Epithelial cell of prostate (primary cell): ENCODE measurements around the gene ACOT9.
"Not testable (repeated sequence)": the region's sequence is repeated elsewhere in the genome, so short reads cannot be mapped to it uniquely, and the experiment has no call there.

ENCODE experiments used
- DNase-seq: peaks from one replicate; pipeline ENCODE4 v3.0.0-alpha.2; 2011; ENCODE audit warnings: low read depth, low spot score
- H3K27ac ChIP-seq: fragments of 450-650 bp; 2 replicates; pipeline ENCODE4 v1.5.1; 2017; ENCODE audit warnings: mild to moderate bottlenecking

The ACOT9 gene

GRCh38 chrX:23742697-23743622, at the start of gene ACOT9:
Gene ACOT9, minus strand, starts transcription at chrX:23743276. Its CDS starts 132 bp downstream, at chrX:23743144.
- peak within 1 kb of the TSS; percentile 95 for H3K27ac ChIP-seq
- DNase-seq, result peak; percentile 69

GRCh38 chrX:23790155-23790497, 47.0 kb upstream of the ACOT9 start:
- no peak for DNase-seq
- no peak overlapping the region for H3K27ac ChIP-seq

GRCh38 chrX:23789386-23790154, 46.5 kb upstream of the ACOT9 start:
- H3K27ac ChIP-seq, result no peak overlapping the region
- DNase-seq, result no peak

GRCh38 chrX:23788946-23789345, 45.9 kb upstream of the ACOT9 start:
- peak overlapping the region; percentile 51 for H3K27ac ChIP-seq
- no peak for DNase-seq

- peak overlapping the region; percentile 51 for H3K27ac ChIP-seq
- DNase-seq, result no peak
Observed at GRCh38 chrX:23788521-23788920, 45.4 kb upstream of the ACOT9 start.

GRCh38 chrX:23787745-23788118, 44.7 kb upstream of the ACOT9 start:
- peak overlapping the region; percentile 51 for H3K27ac ChIP-seq
- no peak for DNase-seq

- peak overlapping the region; percentile 97 for H3K27ac ChIP-seq
- DNase-seq, result no peak
Observed at GRCh38 chrX:23786268-23786815, 43.3 kb upstream of the ACOT9 start.

GRCh38 chrX:23785580-23785979, 42.5 kb upstream of the ACOT9 start:
- DNase-seq, result no peak
- H3K27ac ChIP-seq, result peak overlapping the region; percentile 97

- DNase-seq, result no peak
- peak overlapping the region; percentile 97 for H3K27ac ChIP-seq
Observed at GRCh38 chrX:23784470-23785331, 41.6 kb upstream of the ACOT9 start.

- DNase-seq, result no peak
- peak overlapping the region; percentile 97 for H3K27ac ChIP-seq
Observed at GRCh38 chrX:23783589-23784469, 40.8 kb upstream of the ACOT9 start.

- peak within 1 kb of the TSS; percentile 97 for H3K27ac ChIP-seq
- DNase-seq, result peak; percentile 73
Observed at GRCh38 chrX:23782863-23783588, 40.0 kb upstream of the ACOT9 start, which contains the start of gene SAT1. Gene SAT1, plus strand, starts transcription at chrX:23783173. Its CDS starts 179 bp downstream, at chrX:23783352.

- no peak for DNase-seq
- H3K27ac ChIP-seq, result peak overlapping the region; percentile 97
Observed at GRCh38 chrX:23782455-23782854, 39.4 kb upstream of the ACOT9 start.

GRCh38 chrX:23779025-23779424, 35.9 kb upstream of the ACOT9 start:
- DNase-seq, result peak; percentile 87
- H3K27ac ChIP-seq, result peak overlapping the region; percentile 76

GRCh38 chrX:23776363-23776762, 33.3 kb upstream of the ACOT9 start:
- no peak overlapping the region for H3K27ac ChIP-seq
- DNase-seq, result no peak

- no peak for DNase-seq
- no peak overlapping the region for H3K27ac ChIP-seq
Observed at GRCh38 chrX:23773601-23774175, 30.6 kb upstream of the ACOT9 start.

- DNase-seq, H3K27ac ChIP-seq: not testable (repeated sequence)
Observed at GRCh38 chrX:23771086-23771485, 28.0 kb upstream of the ACOT9 start.

GRCh38 chrX:23770142-23770541, 27.1 kb upstream of the ACOT9 start:
- no peak overlapping the region for H3K27ac ChIP-seq
- DNase-seq, result no peak
